Mesothelial cell of epicardium (in vitro differentiated cells): Measurements from ENCODE around the gene ZFAND2B. TPM values are rescaled to one million over a fixed set of nuclear protein-coding genes. Genes with fewer than 3 reads are reported as not detected.

ENCODE experiments used
- DNase-seq, 2 experiments: peaks; one replicate each; pipeline ENCODE4 v3.0.0; 2021; ENCODE audit warnings: low spot score in 2 of 2; ENCODE audit not compliant: unreplicated experiment in 2 of 2
- H3K27ac Mint-ChIP-seq: 2 replicates; pipeline ENCODE4 v1.8.0; 2021; ENCODE audit warnings: mixed read lengths
- H3K27me3 Mint-ChIP-seq: 2 replicates; pipeline ENCODE4 v1.8.0; 2021; ENCODE audit warnings: low read depth, mixed read lengths
- H3K36me3 Mint-ChIP-seq: 2 replicates; pipeline ENCODE4 v1.8.0; 2021; ENCODE audit warnings: mixed read lengths
- H3K4me1 Mint-ChIP-seq: 2 replicates; pipeline ENCODE4 v1.8.0; 2021; ENCODE audit warnings: mixed read lengths
- H3K4me3 Mint-ChIP-seq: 2 replicates; pipeline ENCODE4 v1.8.0; 2021; ENCODE audit warnings: mild to moderate bottlenecking, moderate library complexity, mixed read lengths
- H3K9me3 Mint-ChIP-seq: 2 replicates; pipeline ENCODE4 v1.8.0; 2021; ENCODE audit warnings: mixed read lengths
- CTCF ChIP-seq: fragments of 200-600 bp; sonication (generic); IDR thresholded peaks from one replicate; pipeline ENCODE4 v1.5.0; 2021; ENCODE audit warnings: antibody characterized with exemption; ENCODE audit not compliant: unreplicated experiment
- total RNA-seq: library from RNA; stranded (reverse); gene quantifications from 3 replicates; pipeline ENCODE4 v1.2.1, GENCODE V29; 2021

Gene ZFAND2B
- total RNA-seq, 1 donor from 2014 or later = 29.2 TPM

GRCh38 chr2:219168526-219168925 is 38.1 kb upstream of the ZFAND2B start:
- Mint-ChIP-seq H3K4me1 (peaks cover 2% of the 10 kb centered on the region), H3K9me3 (no peaks in the 10 kb centered on the region), H3K27ac (no peak overlapping the region), H3K36me3 (no peaks in the 10 kb centered on the region), H3K4me3 (no peak overlapping the region), H3K27me3 (peaks cover 2% of the 10 kb centered on the region)
- TF ChIP-seq CTCF = no peak
- DNase-seq = no peak

- Mint-ChIP-seq H3K4me1 (peaks cover 2% of the 10 kb centered on the region), H3K4me3 (no peak overlapping the region), H3K36me3 (peaks cover under 1% of the 10 kb centered on the region), H3K27ac (no peak overlapping the region), H3K9me3 (no peaks in the 10 kb centered on the region), H3K27me3 (peaks cover under 1% of the 10 kb centered on the region)
- no peak for DNase-seq
- TF ChIP-seq CTCF = no peak
Observed at GRCh38 chr2:219168932-219169331, 37.6 kb upstream of the ZFAND2B start.

GRCh38 chr2:219169930-219170654 is 36.5 kb upstream of the ZFAND2B start, which contains the start of gene SLC23A3:
Gene SLC23A3 (minus strand): TSS chr2:219170029. CDS start chr2:219169984, 45 bp downstream.
- no peak for DNase-seq
- Mint-ChIP-seq H3K4me1 (peaks cover 4% of the 10 kb centered on the region), H3K36me3 (peaks cover 10% of the 10 kb centered on the region), H3K27ac (no peak within 1 kb of the TSS), H3K9me3 (no peaks in the 10 kb centered on the region), H3K27me3 (no peaks in the 10 kb centered on the region), H3K4me3 (no peak within 1 kb of the TSS)
- no peak for TF ChIP-seq CTCF

- Mint-ChIP-seq H3K9me3 (no peaks in the 10 kb centered on the region), H3K36me3 (peaks cover 10% of the 10 kb centered on the region), H3K27me3 (no peaks in the 10 kb centered on the region), H3K27ac (peak overlapping the region; percentile 13), H3K4me3 (no peak overlapping the region), H3K4me1 (peaks cover 12% of the 10 kb centered on the region)
- DNase-seq = no peak
- TF ChIP-seq CTCF = peak; percentile 85
Observed at GRCh38 chr2:219171231-219171651, 35.3 kb upstream of the ZFAND2B start.

GRCh38 chr2:219172231-219173154 is 34.1 kb upstream of the ZFAND2B start:
- Mint-ChIP-seq H3K27ac (no peak overlapping the region), H3K27me3 (no peaks in the 10 kb centered on the region), H3K4me1 (peaks cover 17% of the 10 kb centered on the region), H3K36me3 (peaks cover 10% of the 10 kb centered on the region), H3K4me3 (no peak overlapping the region), H3K9me3 (no peaks in the 10 kb centered on the region)
- no peak for DNase-seq
- no peak for TF ChIP-seq CTCF
